ENCODE results near the gene CFD. TPM values are rescaled to one million over a fixed set of nuclear protein-coding genes. Genes with fewer than 3 reads are reported as not detected.

Gene CFD
- total and polyA plus RNA-seq, 11 donors, result 24.2 to 586 (median 103) TPM

DNA sequence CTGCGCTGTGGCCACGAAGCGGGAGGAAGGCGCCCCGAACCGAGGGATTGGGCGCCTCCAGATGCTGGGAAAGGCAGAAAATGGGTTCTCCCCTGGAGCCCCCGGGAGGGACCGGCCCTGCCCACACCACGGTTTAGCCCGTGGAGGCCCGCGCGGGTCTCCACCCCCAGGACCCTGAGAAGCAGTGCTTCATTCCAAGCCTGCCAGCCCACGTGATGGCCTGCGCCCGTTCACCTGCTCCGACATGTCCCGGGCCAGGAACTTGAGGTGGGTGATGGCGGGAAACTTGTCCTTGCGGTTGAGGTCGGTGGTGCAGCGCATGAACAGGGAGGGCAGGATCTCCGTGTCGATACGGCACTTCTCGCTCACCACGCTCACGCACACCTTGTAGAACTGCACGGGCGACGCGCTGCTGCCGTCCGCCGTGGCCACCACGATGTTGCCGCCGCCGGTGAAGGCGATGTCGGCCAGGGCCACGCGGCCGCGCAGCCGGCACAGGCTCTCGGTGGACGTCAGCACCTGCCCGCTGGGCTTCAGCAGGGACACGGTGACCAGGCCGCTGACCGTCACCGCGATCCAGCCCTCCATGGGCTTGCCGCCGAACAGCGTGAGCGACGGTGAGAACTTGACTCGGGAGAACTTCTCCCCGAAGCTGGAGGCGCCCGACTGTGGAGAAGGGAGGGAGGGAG lies 26.2 kb downstream of the CFD start:
- Histone ChIP-seq H3K4me1 (no peaks in the 10 kb centered on the region), H3K9me3 (no peaks in the 10 kb centered on the region), H3K4me3 (no peak overlapping the region), H3K27me3 (no peaks in the 10 kb centered on the region), H3K27ac (no peak overlapping the region), H3K36me3 (peaks cover 0 to 94% (median 78%) of the 10 kb centered on the region in 9 donors)
- intact Hi-C loops (cut with DNase I), result no loop called here
- TF ChIP-seq POLR2A (IDR thresholded peaks at IDR 0.05), result no peak
- TF ChIP-seq, protein P1, sequence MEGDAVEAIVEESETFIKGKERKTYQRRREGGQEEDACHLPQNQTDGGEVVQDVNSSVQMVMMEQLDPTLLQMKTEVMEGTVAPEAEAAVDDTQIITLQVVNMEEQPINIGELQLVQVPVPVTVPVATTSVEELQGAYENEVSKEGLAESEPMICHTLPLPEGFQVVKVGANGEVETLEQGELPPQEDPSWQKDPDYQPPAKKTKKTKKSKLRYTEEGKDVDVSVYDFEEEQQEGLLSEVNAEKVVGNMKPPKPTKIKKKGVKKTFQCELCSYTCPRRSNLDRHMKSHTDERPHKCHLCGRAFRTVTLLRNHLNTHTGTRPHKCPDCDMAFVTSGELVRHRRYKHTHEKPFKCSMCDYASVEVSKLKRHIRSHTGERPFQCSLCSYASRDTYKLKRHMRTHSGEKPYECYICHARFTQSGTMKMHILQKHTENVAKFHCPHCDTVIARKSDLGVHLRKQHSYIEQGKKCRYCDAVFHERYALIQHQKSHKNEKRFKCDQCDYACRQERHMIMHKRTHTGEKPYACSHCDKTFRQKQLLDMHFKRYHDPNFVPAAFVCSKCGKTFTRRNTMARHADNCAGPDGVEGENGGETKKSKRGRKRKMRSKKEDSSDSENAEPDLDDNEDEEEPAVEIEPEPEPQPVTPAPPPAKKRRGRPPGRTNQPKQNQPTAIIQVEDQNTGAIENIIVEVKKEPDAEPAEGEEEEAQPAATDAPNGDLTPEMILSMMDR (IDR thresholded peaks at IDR 0.05), result no peak
- DNase-seq (no peak), ATAC-seq (no peak)
- WGBS, 4 donors, result 96 to 98% (median 96%) methylated on average over 39 to 64 of the region's 64 CpGs

GRCh38 chr19:887072-887471 lies 27.6 kb downstream of the CFD start:
- H3K9me3 ChIP-seq, result no peaks in the 10 kb centered on the region
- no peak overlapping the region for H3K4me3 ChIP-seq
- H3K27me3 ChIP-seq, result no peaks in the 10 kb centered on the region
- DNase-seq, result no peak
- TF ChIP-seq, protein P1 (IDR thresholded peaks at IDR 0.05), result no peak
- no peak for TF ChIP-seq POLR2A (IDR thresholded peaks at IDR 0.05)
- no peak overlapping the region for H3K27ac ChIP-seq
- peaks cover 0 to 82% (median 64%) of the 10 kb centered on the region in 9 donors for H3K36me3 ChIP-seq
- no peak for ATAC-seq
- WGBS, 4 donors, result 83 to 86% (median 84%) methylated on average over 16 of the region's 16 CpGs
- H3K4me1 ChIP-seq, result peaks cover 0 to 8% (median 2%) of the 10 kb centered on the region in 12 donors
- intact Hi-C loops (cut with DNase I), result no loop called here

GRCh38 chr19:887599-887998 lies 28.1 kb downstream of the CFD start:
- H3K4me1 ChIP-seq, result peaks cover 0 to 10% (median 4%) of the 10 kb centered on the region in 12 donors
- TF ChIP-seq POLR2A (IDR thresholded peaks at IDR 0.05), result no peak
- TF ChIP-seq, protein P1 (IDR thresholded peaks at IDR 0.05), result no peak
- DNase-seq (no peak), ATAC-seq (no peak)
- no peaks in the 10 kb centered on the region for H3K9me3 ChIP-seq
- H3K27ac ChIP-seq, result no peak overlapping the region
- 91 to 97% (median 95%) methylated on average over 10 of the region's 10 CpGs for WGBS, 4 donors
- intact Hi-C loops (cut with DNase I), result no loop called here
- no peaks in the 10 kb centered on the region for H3K27me3 ChIP-seq
- no peak overlapping the region for H3K4me3 ChIP-seq
- H3K36me3 ChIP-seq, result peaks cover 0 to 77% (median 59%) of the 10 kb centered on the region in 9 donors

GRCh38 chr19:888581-889385 lies 29.3 kb downstream of the CFD start:
- whole genome bisulfite sequencing, 4 donors, result 87 to 94% (median 92%) methylated on average over 30 of the region's 30 CpGs
- no peak overlapping the region for H3K27ac ChIP-seq
- H3K36me3 ChIP-seq, result peaks cover 0 to 68% (median 50%) of the 10 kb centered on the region in 9 donors
- H3K4me1 ChIP-seq, result peaks cover 0 to 14% (median 6%) of the 10 kb centered on the region in 12 donors
- ATAC-seq (no peak), DNase-seq (no peak)
- intact Hi-C loops (cut with DNase I), result no loop called here
- no peaks in the 10 kb centered on the region for H3K27me3 ChIP-seq
- no peak overlapping the region for H3K4me3 ChIP-seq
- TF ChIP-seq, protein P1 (IDR thresholded peaks at IDR 0.05), result no peak
- no peak for TF ChIP-seq POLR2A (IDR thresholded peaks at IDR 0.05)
- no peaks in the 10 kb centered on the region for H3K9me3 ChIP-seq

Data from heart left ventricle (tissue), 16 donors.